AG04449 (cell line): ENCODE data around the gene RSPH9.
"Not testable (repeated sequence)": the region's sequence is repeated elsewhere in the genome, so short reads cannot be mapped to it uniquely, and the experiment has no call there.

ENCODE experiments used
- CTCF ChIA-PET: fragments of 350-600 bp; formaldehyde crosslinking; extraction: SDS; loops from one replicate; lab custom pipeline; 2021; ENCODE audit warnings: antibody characterized with exemption; lab: Yijun Ruan, JAX
- POLR2A ChIA-PET: fragments of 400-600, 350-600 bp; formaldehyde crosslinking; extraction: SDS; loops from one replicate; lab custom pipeline; 2020; ENCODE audit warnings: antibody characterized with exemption, inconsistent platforms; lab: Yijun Ruan, JAX
- DNase-seq: peaks from one replicate; pipeline ENCODE4 v3.0.0-alpha.2; 2010; ENCODE audit warnings: low read depth, low spot score
- H3K4me3 ChIP-seq: 2 replicates; pipeline ENCODE4 v1.5.1; 2011; ENCODE audit warnings: low read depth, mild to moderate bottlenecking, control low read depth, low read length
- CTCF ChIP-seq: IDR thresholded peaks from one replicate; pipeline ENCODE4 v1.5.1; 2011; ENCODE audit warnings: mild to moderate bottlenecking, moderate library complexity, low read length, control low read depth, inconsistent platforms; ENCODE audit not compliant: insufficient read depth; ENCODE audit errors: missing control alignments

Gene RSPH9

DNA sequence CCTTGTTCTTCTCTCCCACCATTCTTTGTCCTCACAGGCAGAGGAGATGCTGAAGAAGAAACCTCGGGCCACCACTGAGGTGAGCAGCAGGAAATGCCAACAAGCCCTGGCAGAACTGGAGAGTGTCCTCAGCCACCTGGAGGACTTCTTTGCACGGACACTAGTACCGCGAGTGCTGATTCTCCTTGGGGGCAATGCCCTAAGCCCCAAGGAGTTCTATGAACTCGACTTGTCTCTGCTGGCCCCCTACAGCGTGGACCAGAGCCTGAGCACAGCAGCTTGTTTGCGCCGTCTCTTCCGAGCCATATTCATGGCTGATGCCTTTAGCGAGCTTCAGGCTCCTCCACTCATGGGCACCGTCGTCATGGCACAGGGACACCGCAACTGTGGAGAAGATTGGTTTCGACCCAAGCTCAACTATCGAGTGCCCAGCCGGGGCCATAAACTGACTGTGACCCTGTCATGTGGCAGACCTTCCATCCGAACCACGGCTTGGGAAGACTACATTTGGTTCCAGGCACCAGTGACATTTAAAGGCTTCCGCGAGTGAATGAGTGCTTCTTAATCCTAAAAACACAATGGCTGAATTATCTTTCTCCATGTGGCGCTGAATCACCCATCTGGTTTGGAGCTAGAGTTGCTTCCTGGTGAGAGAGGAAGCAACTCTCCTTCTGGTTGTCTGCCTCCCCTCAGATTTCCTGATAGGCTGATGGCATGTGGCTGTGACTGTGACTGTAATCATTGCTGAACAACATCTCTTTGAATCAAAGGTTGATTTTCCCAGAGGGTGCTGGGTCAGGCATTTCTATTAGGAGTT lies 4.6 kb upstream of the RSPH9 start:
- no peak overlapping the region for H3K4me3 ChIP-seq
- POLR2A ChIA-PET = interaction anchor here (0.7 to 1.0 kb wide), 2 partner anchors 11 to 122 kb away, joined by 3 to 4 read pairs; partner anchors contain the start of gene GTPBP2
- CTCF ChIA-PET = interaction anchor here (0.9 to 1.7 kb wide), 4 partner anchors 28 to 439 kb away, joined by 3 to 5 read pairs (median 4); no protein-coding TSS in a partner anchor
- no peak for TF ChIP-seq CTCF
- DNase-seq = no peak

DNA sequence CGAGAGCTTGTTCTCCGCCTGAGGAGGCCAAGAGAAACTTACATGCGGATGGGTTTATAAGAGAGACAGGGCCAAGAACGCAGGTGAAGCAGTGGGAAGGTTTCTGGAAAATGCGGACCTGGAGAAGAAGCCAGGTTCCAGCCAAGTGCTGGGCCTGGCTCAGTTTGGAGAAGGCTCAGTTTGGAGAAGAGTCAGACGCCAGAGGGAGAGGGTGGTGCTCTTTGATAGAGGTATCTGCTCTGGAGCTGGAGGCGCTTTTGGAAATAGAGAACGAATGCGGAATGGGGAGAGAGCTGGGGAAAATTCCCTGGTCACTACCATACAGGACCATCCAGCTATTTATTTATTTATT lies 753 bp downstream of the RSPH9 start:
- no peak for TF ChIP-seq CTCF
- H3K4me3 ChIP-seq = peak overlapping the region; percentile 57
- ChIA-PET CTCF (interaction anchor here (1.0 to 6.0 kb wide), 3 partner anchors 15 to 434 kb away, joined by 3 to 44 read pairs (median 10); no protein-coding TSS in a partner anchor), POLR2A (interaction anchor here (1.0 to 1.2 kb wide), 2 partner anchors 10 to 27 kb away, joined by 3 to 4 read pairs; partner anchors contain the start of gene MAD2L1BP)
- DNase-seq = no peak

DNA sequence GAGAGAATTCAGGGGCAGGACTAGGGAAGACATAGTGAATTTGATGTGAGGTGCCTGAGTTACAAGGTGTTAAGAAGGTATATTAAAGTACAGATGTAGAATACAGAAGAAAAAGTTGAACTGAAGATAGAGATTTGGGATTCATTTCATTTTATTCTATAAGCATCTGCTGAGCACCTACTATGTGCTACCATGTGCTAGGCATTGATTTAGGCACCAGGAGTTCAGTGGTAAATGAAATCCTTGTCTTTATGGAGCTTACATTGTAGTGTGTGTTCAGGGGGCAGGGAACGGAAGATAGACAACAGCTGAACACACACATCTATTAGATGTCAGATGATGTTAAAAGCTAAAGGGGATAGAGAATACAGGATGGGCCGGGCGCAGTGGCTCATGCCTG lies 2.8 kb downstream of the RSPH9 start:
- TF ChIP-seq CTCF = no peak
- POLR2A ChIA-PET = interaction anchor here (1.1 kb wide), 1 partner anchor 18 kb away, joined by 4 read pairs; the partner anchor contains the start of gene GTPBP2
- no peak for DNase-seq
- CTCF ChIA-PET = interaction anchor here (0.7 to 6.0 kb wide), 5 partner anchors 13 to 431 kb away, joined by 3 to 44 read pairs (median 4); no protein-coding TSS in a partner anchor
- no peak overlapping the region for H3K4me3 ChIP-seq

GRCh38 chr6:43648248-43648647 lies 3.4 kb downstream of the RSPH9 start:
- ChIA-PET CTCF (interaction anchor here (1.5 to 6.0 kb wide), 3 partner anchors 19 to 431 kb away, joined by 3 to 44 read pairs (median 4); no protein-coding TSS in a partner anchor), POLR2A (interaction anchor here (1.1 kb wide), 1 partner anchor 19 kb away, joined by 4 read pairs; the partner anchor contains the start of gene GTPBP2)
- no peak for TF ChIP-seq CTCF
- no peak overlapping the region for H3K4me3 ChIP-seq
- DNase-seq = no peak

DNA sequence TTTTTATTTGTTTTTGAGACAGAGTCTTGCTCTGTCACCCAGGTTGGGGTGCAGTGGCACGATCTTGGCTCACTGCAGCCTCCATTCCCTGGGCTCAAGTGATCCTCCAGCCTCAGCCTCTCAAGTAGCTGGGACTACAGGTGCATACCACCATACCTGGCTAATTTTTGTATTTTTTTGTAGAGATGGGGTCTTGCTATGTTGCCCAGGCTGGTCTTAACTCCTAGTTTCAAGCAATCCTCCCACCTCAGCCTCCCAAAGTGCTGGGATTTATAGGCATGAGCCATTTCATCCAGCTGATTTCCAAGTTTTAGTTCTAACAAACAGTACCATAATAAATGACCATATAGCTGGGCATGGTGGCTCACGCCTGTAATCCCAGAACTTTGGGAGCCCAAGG lies 8.0 kb downstream of the RSPH9 start:
- DNase-seq, H3K4me3 ChIP-seq, POLR2A ChIA-PET: not testable (repeated sequence)
- CTCF ChIA-PET = interaction anchor here (6.1 kb wide), 1 partner anchor 14 kb away, joined by 46 read pairs; no protein-coding TSS in a partner anchor

GRCh38 chr6:43657221-43657802 lies 12.5 kb downstream of the RSPH9 start:
- H3K4me3 ChIP-seq = no peak overlapping the region
- no peak for TF ChIP-seq CTCF
- ChIA-PET POLR2A (no interaction called here), CTCF (interaction anchor here (1.2 to 3.4 kb wide), 2 partner anchors 8 to 10 kb away, joined by 5 to 35 read pairs; no protein-coding TSS in a partner anchor)
- no peak for DNase-seq
